MM.1S (cell line): ENCODE data around the gene ODF4.

ENCODE experiments used
- EZH2phosphoT487 ChIP-seq: fragments of 300-600 bp; sonication (generic); IDR thresholded peaks from 2 replicates; pipeline ENCODE4 v1.6.1; 2018; ENCODE audit warnings: antibody characterized with exemption, low read length
- TF ChIP-seq, protein P1 (sequence below): fragments of 300-600 bp; sonication (generic); IDR thresholded peaks from 2 replicates; pipeline ENCODE4 v1.5.1; 2016; ENCODE audit warnings: antibody characterized with exemption, low read length, mixed read lengths

GRCh38 chr17:8392274-8392673 is 52.6 kb downstream of the ODF4 start:
- no peak for TF ChIP-seq EZH2phosphoT487
- TF ChIP-seq, protein P1, sequence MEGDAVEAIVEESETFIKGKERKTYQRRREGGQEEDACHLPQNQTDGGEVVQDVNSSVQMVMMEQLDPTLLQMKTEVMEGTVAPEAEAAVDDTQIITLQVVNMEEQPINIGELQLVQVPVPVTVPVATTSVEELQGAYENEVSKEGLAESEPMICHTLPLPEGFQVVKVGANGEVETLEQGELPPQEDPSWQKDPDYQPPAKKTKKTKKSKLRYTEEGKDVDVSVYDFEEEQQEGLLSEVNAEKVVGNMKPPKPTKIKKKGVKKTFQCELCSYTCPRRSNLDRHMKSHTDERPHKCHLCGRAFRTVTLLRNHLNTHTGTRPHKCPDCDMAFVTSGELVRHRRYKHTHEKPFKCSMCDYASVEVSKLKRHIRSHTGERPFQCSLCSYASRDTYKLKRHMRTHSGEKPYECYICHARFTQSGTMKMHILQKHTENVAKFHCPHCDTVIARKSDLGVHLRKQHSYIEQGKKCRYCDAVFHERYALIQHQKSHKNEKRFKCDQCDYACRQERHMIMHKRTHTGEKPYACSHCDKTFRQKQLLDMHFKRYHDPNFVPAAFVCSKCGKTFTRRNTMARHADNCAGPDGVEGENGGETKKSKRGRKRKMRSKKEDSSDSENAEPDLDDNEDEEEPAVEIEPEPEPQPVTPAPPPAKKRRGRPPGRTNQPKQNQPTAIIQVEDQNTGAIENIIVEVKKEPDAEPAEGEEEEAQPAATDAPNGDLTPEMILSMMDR = no peak
